Measurements from ENCODE around the gene ITPR3. TPM values are rescaled to one million over a fixed set of nuclear protein-coding genes. Genes with fewer than 3 reads are reported as not detected.

The ITPR3 gene
- total RNA-seq, 6 donors from 2014 or later: 95.6 to 179 (median 137) TPM

DNA sequence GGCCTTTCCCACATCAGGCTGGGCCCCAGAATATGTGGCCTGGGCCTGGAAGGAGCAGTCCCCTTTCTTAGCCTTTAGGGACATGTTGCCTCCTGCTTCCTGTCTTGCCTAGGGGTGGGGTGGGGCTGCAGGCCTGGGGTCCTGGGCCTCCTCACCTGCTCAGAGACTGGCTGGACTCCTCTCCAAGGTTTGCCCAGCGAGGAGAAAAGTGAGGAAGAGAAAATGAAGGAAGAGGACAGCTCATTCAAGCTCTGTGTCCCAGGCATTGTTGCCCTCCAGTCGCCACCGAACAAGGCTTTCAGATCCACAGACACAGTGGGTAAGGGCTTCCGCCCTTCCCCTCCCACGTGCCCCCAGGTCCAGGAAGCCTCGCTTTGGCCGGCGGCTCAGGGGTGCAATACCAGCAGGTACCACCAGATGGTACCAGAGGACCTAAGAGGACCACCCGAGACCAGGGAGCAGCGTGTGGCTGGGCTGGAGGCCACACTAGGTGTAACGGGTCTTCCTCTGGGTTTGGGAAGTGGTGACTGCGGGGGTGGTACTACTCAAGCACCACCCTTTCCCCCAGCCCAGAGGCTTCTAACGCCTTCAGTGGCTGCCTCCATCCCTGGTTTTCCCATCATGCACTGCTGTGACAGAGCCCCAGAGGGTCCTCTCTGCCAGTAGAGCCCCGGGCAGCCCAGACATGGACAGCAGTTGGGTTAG lies 35.6 kb upstream of the ITPR3 start:
- H3K27me3 ChIP-seq: no peaks in the 10 kb centered on the region
- H3K9me3 ChIP-seq: no peaks in the 10 kb centered on the region
- 11 to 12% methylated on average over 14 of the region's 14 CpGs for WGBS, 2 donors
- peak overlapping the region in 3 of 4 donors; percentile 20 to 55 (median 49) for H3K27ac ChIP-seq
- H3K4me1 ChIP-seq: peaks cover 23 to 33% (median 31%) of the 10 kb centered on the region in 4 donors
- H3K36me3 ChIP-seq: no peaks in the 10 kb centered on the region
- no peak overlapping the region for H3K4me3 ChIP-seq
- ATAC-seq (ENCODE audit: low FRiP score in 2 of 2) (peak; percentile 77 to 86), DNase-seq (peak in 1 of 2 donors; percentile 84)
- TF ChIP-seq EP300 (IDR thresholded peaks at IDR 0.05): no peak
- TF ChIP-seq, protein P1, sequence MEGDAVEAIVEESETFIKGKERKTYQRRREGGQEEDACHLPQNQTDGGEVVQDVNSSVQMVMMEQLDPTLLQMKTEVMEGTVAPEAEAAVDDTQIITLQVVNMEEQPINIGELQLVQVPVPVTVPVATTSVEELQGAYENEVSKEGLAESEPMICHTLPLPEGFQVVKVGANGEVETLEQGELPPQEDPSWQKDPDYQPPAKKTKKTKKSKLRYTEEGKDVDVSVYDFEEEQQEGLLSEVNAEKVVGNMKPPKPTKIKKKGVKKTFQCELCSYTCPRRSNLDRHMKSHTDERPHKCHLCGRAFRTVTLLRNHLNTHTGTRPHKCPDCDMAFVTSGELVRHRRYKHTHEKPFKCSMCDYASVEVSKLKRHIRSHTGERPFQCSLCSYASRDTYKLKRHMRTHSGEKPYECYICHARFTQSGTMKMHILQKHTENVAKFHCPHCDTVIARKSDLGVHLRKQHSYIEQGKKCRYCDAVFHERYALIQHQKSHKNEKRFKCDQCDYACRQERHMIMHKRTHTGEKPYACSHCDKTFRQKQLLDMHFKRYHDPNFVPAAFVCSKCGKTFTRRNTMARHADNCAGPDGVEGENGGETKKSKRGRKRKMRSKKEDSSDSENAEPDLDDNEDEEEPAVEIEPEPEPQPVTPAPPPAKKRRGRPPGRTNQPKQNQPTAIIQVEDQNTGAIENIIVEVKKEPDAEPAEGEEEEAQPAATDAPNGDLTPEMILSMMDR (IDR thresholded peaks at IDR 0.05): peak; percentile 98 to 99 (median 99)

DNA sequence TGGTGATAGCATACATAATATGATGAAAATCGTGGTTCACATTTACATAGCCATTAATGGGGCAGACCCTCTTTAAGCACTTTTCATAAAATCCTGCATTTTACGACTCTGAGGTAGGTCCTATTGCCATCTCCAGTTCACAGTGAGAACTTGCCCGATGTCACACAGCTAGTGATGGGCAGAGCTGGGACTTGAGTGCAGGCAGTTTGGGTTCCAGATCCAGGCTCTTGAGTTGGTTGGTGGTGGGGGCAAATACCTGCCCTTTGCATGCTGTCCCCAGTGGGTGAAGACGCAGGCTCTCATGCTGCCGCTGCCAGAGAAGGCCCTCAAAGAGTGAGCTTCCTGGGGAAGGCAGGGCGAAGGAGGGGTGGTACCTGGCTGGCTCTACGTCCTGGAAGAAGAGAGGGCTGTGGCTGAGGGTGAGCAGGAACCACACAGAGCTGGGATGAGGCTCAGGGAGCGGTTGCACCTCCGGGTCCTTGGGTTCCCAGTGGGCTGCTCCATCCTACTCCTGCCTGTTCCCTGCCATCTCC lies 34.9 kb upstream of the ITPR3 start:
- peak overlapping the region in 2 of 4 donors; percentile 20 to 49 for H3K27ac ChIP-seq
- ATAC-seq (ENCODE audit: low FRiP score in 2 of 2) (no peak), DNase-seq (no peak)
- 72 to 81% methylated on average over 8 to 9 of the region's 9 CpGs for WGBS, 2 donors
- H3K4me1 ChIP-seq: peaks cover 27 to 37% (median 35%) of the 10 kb centered on the region in 4 donors
- TF ChIP-seq EP300 (IDR thresholded peaks at IDR 0.05) (no peak), POLR2A (IDR thresholded peaks at IDR 0.05) (no peak), POLR2AphosphoS5 (IDR thresholded peaks at IDR 0.05) (no peak)
- TF ChIP-seq, protein P1 (IDR thresholded peaks at IDR 0.05): no peak
- H3K36me3 ChIP-seq: no peaks in the 10 kb centered on the region
- H3K9me3 ChIP-seq: no peaks in the 10 kb centered on the region
- H3K4me3 ChIP-seq: no peak overlapping the region
- H3K27me3 ChIP-seq: no peaks in the 10 kb centered on the region

DNA sequence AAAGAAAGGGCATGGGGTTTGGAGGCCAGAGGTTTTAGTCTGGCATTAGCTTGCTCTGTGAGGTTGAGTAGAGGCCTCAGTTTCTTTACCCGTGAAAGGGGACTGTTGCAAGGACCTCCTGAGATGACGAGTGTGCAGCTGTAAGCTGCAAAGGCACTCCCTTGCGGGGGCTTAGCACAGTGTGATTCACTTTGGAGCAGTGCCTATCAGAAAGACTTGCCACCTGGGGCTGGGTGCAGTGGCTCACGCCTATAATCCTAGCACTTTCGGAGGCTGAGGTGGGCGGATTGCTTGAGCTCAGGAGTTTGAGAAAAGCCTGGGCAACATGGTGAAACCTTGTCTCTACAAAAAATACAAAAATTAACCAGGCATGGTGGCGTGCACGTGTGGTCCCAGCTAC lies 33.6 kb upstream of the ITPR3 start:
- ATAC-seq (ENCODE audit: low FRiP score in 2 of 2) (no peak), DNase-seq (no peak)
- H3K27ac ChIP-seq: no peak overlapping the region
- H3K36me3 ChIP-seq: no peaks in the 10 kb centered on the region
- no peak for TF ChIP-seq POLR2AphosphoS5 (IDR thresholded peaks at IDR 0.05)
- no peak for TF ChIP-seq EP300 (IDR thresholded peaks at IDR 0.05)
- TF ChIP-seq, protein P1 (IDR thresholded peaks at IDR 0.05): no peak
- TF ChIP-seq POLR2A (IDR thresholded peaks at IDR 0.05): no peak
- no peaks in the 10 kb centered on the region for H3K9me3 ChIP-seq
- H3K27me3 ChIP-seq: no peaks in the 10 kb centered on the region
- peaks cover 30 to 43% (median 38%) of the 10 kb centered on the region in 4 donors for H3K4me1 ChIP-seq
- 91 to 95% methylated on average over 8 of the region's 8 CpGs for WGBS, 2 donors
- no peak overlapping the region for H3K4me3 ChIP-seq

DNA sequence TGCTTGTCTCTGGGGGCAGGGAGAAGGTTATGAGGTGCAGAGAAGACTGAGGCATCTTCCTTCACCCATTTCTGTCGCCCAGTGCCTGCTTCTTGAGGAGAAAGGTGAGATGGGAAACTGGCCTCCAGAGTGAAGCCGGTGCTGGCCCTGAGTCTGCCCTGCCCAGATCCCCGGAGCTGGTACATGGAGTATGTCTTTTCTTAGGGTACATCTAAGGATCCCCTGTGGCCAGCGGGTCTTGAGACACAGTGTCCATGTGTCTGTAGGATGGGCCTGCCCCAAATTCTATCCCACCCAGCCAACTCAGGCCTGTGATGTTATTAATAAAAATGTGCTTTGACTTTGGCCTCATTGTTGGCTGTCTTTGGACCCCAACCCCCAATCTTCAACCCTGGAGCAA lies 32.2 kb upstream of the ITPR3 start:
- Histone ChIP-seq H3K27ac (peak overlapping the region; percentile 83 to 93 (median 87)), H3K4me3 (no peak overlapping the region), H3K9me3 (no peaks in the 10 kb centered on the region), H3K4me1 (peaks cover 39 to 50% (median 45%) of the 10 kb centered on the region in 4 donors), H3K27me3 (no peaks in the 10 kb centered on the region), H3K36me3 (no peaks in the 10 kb centered on the region)
- DNase-seq (no peak), ATAC-seq (ENCODE audit: low FRiP score in 2 of 2) (no peak)
- 85 to 98% methylated on average over 4 of the region's 4 CpGs for WGBS, 2 donors
- no peak for TF ChIP-seq POLR2AphosphoS5 (IDR thresholded peaks at IDR 0.05)
- no peak for TF ChIP-seq POLR2A (IDR thresholded peaks at IDR 0.05)
- no peak for TF ChIP-seq EP300 (IDR thresholded peaks at IDR 0.05)
- TF ChIP-seq, protein P1 (IDR thresholded peaks at IDR 0.05): no peak

DNA sequence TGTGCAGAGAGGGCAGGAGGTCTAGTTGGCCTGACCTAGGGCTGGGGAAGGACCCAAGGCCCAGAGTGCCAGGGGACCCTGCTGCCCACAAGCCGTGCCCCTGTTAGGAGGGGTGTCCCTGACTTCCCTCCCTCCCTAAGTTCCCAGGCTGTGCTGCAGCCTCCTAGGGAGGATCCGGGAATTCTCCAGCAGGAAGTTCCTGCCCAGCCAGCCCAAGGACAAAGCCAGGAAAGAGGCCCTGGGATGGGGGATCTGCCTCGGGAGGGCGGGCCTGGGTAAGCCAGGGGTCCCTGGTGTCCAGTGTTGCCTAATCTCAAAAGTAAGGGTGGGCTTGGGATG lies 31.8 kb upstream of the ITPR3 start:
- H3K9me3 ChIP-seq: no peaks in the 10 kb centered on the region
- peaks cover 39 to 50% (median 45%) of the 10 kb centered on the region in 4 donors for H3K4me1 ChIP-seq
- no peak overlapping the region for H3K4me3 ChIP-seq
- no peak for DNase-seq
- WGBS, 2 donors: 20 to 61% methylated on average over 1 to 4 of the region's 4 CpGs
- H3K27me3 ChIP-seq: no peaks in the 10 kb centered on the region
- H3K36me3 ChIP-seq: no peaks in the 10 kb centered on the region
- ATAC-seq (ENCODE audit: low FRiP score in 2 of 2): no peak
- H3K27ac ChIP-seq: peak overlapping the region; percentile 83 to 93 (median 87)
- peak in 1 of 4 donors; percentile 24 for TF ChIP-seq EP300 (IDR thresholded peaks at IDR 0.05)
- TF ChIP-seq, protein P1 (IDR thresholded peaks at IDR 0.05): no peak
- TF ChIP-seq POLR2AphosphoS5 (IDR thresholded peaks at IDR 0.05): peak in 1 of 2 donors; percentile 17
